HG02943 (cell line): ENCODE results near the gene TANGO6.

ENCODE experiments used
- ATAC-seq: cut with Tn5 transposase; IDR thresholded peaks from one replicate; pipeline ENCODE4 v1.9.1; 2021; ENCODE audit warnings: mild to moderate bottlenecking, low read depth, moderate library complexity; ENCODE audit not compliant: unreplicated experiment

Gene TANGO6

GRCh38 chr16:69131839-69132423 is 288.6 kb downstream of the TANGO6 start:
- ATAC-seq, result peak; percentile 19

GRCh38 chr16:69132424-69133252 is 289.3 kb downstream of the TANGO6 start, which contains the start of the genes CHTF8 and UTP4:
TSS of gene CHTF8 (minus strand) at chr16:69132588. CDS start at chr16:69121458, 11,130 bp downstream.
TSS of gene UTP4 (plus strand) at chr16:69132649. CDS start at chr16:69133460, 811 bp downstream.
- peak; percentile 87 for ATAC-seq

- ATAC-seq, result no peak
These were observed 290.1 kb downstream of the TANGO6 start for GRCh38 chr16:69133373-69133954.
